GM18861 (cell line): ENCODE data around the gene CD59.
"Not testable (repeated sequence)": the region's sequence is repeated elsewhere in the genome, so short reads cannot be mapped to it uniquely, and the experiment has no call there.

Source experiments
- ATAC-seq: cut with Tn5 transposase; IDR thresholded peaks from one replicate; pipeline ENCODE4 v1.9.1; 2021; ENCODE audit not compliant: unreplicated experiment

Gene CD59

DNA sequence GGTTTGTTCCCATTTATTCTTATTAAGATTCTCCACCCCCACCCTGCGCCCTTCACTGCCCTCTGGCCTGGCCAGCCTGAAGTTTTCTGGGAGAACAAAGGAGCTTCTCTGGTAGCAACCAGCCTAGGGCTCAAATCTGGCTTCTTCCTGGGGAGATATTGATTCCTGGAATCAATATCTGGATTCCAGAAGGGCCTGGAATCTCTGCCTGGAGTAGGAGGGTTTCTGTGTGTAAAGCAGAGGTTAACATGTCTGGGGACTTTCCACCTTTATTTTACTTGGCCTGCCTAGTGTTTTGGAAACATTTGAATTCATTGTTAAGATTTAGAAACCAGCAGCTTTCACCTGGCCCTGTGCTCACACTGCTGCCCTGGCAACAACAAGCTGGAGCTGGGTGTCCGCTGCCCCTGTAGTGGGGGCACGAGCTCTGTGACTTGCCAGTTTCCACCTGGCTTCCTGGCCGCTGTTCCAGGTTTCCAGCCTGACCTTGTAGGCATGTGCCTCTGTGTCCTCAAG is 41.1 kb downstream of the CD59 start:
- ATAC-seq: no peak

DNA sequence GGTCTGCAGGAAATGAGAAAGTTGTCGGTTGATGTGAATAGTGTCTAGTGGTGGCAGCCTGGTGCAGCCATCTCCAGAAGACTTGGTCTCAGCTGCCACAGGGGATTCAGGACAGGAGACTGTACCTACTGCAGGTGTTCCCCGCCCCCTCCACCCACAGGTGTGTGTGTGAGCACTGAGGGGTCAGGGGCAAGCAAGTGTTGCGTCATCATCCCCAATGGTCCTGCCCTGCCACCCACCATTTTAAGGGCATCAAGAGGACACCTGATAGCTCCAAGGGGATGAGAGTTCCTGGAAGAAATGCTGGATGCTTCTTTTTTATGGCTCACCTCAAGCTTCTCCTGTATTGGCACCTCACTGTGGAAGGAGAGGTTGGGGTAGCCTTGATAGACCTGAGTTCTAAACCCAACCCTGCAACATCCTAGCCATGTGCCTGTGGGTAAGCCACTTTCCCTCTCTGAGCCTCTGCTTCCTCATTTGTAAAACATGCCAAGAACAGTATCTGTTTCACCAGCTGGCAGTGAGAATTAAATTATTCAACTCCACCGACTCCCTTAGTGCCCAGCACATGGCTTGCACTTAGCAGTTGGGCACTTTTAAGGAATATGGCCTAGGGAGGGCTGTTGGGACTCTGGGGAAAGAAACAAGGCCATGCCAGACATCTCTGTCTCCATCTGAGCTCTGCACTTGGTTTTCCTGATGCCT is 41.7 kb downstream of the CD59 start:
- ATAC-seq: no peak

DNA sequence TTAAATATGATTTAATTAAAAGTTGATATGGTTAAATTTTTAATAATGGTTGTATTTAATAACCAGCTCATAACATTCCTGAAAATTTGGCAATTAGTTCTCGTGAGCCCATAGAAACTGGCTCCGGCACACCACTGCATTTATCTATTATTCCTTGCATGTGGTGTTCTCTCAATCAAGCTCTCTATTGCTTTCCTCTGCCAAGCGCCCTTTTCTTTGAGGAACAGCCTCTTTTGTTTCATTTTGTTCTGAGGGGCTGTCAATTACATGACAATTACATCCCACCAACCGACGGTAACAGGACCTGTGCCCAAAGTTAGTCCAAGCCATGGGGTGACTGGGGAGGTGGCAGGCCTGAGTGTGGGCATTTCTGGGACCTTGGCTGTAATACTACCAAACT is 43.7 kb downstream of the CD59 start:
- ATAC-seq: no peak

DNA sequence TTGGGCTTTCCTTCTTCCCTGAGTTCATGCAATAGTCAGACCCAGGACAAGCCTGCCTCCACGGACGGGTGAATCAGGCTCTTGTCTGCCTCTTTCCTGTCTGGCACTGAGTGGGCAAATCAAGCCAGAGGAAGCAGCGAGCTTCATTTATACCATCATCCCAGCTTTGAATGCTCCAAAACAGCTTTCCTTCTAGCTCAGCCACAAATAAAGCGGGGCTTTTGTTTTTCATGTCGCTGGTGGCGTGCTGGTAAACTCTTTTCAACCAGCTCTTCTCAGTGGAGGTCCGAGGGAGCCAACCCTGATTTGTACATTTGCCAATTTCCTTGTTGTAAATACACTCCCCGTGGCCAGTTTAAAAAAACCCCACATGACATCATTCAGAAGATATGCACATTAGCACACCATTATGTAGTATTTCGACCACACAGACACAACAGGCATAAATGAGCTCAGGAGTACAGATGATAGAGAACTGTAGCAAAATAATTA is 44.2 kb downstream of the CD59 start:
- ATAC-seq: no peak

DNA sequence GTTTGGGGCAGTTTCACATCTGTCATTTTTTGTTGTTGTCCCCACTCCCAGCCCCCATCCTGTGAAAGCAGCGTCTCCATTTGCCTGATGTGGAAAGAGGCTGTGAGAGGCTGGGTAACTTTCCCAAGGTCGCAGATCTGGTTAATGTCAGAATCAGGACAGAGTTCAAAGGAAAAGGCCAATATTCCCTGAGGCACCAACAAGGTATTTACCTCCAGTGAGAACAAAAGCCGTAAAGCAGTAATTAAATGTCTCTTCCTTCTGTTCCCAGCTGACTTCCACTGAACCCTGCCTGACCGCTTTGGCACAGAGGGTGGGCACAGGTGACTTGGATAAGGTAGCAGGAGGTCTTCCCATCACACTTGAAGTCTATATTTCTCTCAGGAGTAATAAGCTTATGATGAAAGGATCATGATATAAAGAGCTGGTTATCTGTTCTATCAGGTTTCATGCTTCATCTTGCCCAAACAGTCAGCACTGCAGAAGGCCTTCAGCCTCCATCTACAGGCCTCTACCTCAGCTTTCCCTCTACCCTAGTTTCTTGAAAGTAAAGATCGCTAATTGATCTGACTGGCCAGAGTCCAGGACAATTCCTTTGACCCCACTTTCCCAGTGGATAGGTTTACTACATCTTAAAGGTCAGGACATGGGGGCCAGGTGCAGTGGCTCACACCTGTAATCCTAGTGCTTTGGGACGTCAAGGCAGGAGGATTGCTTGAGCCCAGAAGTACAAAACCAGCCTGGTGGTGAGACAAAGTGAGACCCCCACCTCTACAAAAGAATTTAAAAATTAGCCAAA is 45.0 kb downstream of the CD59 start:
- no peak for ATAC-seq

DNA sequence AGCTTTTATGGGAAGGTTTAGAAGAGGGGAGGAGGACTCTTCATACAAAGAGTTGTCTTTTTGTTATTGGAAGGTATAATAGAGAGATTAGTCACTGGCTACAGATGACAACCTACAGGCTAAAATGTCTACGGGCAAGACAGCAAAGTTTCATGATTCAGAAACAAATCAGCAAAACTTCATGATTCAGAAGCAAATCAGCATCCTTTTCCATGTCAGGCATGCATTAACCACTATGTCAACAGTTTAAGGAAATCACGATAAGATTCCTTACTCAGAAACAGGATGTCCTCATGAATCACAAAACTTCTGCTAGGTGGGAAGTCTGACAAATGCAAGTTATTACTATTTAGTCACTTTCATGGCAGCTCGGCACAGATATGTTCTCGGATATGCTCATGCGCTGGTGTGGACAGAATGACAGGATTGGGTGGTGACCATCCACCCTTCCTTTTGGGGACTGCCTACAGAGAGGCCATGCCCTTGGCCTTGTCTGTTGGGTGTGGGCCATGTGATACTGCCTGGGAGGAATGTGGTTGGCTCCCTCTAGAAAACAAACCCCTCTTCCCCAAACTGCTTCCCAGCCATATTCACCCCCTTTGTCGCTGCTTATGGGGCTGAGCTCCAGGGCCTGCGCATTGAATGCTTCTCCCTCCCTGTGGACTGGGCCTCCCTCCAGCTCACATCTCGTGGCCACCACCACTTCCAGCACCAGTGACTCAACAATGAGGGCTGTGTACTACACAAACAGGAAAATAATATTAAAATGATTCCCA is 45.7 kb downstream of the CD59 start:
- no peak for ATAC-seq

DNA sequence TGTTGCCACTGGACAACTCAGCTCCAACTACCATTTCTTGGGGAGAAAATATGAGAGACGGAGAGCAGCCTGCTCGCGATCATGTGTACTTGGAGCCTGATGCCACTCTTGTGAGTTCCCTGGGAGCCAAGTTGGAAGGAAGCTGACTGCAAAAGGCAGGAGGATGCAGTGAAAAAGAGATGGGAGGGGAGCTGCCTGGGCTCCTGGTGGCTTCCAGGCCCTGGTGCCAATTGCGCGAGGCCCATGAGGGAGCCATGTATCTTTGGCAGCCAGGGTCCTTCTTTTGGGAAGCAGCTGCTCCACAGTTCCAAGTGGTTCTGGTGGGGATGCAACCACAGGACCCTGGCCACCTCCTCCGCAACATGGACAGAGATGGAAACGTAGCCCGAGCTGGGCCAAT is 46.7 kb downstream of the CD59 start:
- ATAC-seq: no peak

DNA sequence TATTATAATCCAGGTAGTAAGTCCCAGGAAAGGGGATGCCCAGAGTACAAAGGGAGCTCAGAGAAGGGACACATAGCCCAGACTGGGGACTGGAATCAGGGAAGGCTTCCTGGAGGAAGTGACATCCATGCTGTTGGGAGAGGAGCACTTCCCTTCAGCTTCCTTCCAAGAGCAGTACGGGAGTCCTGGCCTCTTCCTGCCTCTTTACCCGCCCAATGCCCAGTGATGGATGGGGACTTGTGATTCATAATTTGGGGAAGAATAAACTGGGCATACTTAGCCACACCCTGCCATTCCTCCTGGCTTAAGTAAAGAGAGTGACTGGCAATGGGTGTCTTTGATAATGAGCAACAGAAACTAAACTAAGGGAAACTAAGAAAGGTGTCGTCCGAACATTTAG is 47.1 kb downstream of the CD59 start:
- no peak for ATAC-seq

DNA sequence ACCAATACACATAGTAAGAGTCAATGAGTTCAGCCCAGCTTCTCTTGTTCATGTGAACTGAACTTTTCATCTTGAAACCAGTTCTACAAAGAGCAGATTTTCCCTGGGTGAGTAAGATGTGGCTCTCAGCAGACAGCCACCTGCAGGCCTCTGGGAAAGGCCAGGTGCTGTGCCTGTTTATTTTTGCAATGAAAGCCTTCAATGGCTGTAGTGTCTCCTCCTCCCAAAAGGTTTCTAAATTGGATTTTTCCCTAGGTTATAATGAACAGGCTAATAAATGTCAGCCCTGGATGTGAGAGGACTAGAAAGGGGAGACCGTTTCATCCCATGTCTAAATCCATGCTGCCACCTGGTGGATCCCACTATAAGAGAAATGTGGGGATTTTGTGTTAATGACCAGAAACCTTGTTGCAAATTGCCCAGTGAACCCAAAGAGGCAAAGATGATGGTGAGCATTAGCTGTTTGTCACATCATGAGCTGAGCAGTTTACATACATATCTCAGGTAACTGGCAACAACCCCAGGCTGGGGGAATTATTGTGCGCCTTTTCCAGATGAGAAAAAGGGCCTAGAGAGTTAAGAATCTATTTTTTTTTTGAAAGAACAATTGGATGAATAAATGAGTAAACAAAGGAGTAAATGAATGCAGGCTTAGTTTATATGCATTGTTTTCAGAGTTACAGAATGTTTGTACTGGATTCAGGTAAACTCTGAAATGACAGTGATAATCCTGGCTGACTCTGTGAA is 48.3 kb downstream of the CD59 start:
- ATAC-seq: no peak

DNA sequence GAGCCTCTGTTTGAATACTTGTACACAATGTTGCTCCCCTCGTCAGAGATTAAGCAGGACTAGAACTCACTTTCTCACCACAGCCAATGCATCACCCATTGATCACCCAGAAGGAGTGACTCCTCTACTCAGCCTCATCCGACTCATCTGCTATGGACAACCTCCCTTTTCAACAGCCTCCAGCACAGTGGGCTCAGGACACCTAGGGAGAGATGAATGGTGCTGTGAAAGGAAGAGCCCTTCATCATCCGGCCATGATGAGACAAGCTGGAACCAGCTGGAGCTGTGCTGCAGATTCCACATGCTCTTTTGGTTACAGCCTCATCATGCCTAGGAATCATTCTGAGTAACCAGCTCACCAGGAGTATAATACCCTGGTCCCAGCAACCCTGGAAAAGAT is 51.1 kb downstream of the CD59 start:
- ATAC-seq: no peak

DNA sequence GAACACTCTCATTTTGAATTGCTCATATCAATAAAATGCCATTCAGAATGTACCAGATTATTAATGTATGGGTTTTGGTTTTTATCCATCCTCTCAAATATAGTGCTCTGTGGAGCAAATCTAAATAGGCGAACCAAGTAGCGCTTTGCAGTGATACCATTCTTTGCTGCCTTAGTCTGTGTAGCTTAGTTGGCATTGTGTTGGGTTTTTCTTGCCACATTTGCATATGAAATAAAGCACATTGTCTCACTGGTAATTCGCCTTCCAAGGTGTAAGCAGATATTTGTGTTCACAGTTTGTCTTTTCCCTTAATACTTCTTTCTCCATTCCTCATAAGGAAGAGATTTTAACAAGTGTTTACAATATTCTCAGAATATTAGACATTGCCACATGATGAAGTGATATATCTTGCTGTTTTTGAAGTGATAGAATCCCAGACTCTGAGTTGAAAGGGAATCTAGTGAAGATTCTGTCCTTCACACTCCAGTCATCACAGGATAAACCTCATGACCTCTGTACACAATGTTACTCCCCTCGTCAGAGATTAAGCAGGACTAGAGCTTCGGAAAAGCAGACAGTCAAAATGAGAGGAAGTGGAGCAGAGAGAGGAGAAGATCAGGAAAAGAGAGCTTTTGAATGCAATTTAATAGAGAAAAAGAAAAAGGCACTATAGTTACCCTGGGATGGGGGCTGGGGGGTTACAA is 52.1 kb downstream of the CD59 start:
- ATAC-seq: no peak

DNA sequence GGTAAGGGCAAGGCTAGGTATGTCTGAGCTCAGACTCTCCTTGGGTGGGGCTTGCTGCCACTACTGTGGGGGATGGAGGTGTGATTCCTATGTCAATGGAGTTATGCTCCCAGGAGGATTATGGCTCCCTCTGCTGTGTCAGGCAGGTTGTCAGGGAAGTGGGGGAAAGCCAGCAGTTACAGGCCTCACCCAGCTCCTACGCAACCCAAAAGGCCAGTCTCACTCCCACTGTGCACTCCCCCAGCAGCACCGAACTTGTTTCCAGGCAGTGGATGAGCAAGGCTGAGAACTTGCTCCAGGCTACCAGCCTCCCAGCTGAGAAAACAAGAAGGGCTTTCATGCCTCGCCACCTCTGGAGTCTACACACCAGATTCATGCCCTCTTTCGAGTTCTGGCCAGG is 53.8 kb downstream of the CD59 start:
- no peak for ATAC-seq

DNA sequence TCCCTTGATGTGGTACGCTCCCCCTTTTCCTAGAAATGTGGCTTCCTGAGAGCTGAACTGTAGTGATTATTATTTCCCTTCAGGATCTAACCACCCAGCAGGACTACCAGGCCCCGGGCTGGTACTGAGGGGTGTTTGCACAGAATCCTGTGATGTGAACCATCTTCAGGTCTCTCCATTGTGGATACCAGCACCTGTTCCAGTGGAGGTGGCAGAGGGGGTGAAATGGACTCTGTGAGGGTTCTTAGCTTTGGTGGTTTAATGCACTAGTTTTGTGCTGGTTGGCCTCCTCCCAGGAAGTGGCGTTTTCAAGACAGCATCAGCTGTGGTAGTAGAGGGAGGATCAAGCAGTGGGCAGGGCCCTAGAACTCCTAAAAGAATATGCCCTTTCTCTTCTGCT is 54.2 kb downstream of the CD59 start:
- no peak for ATAC-seq

DNA sequence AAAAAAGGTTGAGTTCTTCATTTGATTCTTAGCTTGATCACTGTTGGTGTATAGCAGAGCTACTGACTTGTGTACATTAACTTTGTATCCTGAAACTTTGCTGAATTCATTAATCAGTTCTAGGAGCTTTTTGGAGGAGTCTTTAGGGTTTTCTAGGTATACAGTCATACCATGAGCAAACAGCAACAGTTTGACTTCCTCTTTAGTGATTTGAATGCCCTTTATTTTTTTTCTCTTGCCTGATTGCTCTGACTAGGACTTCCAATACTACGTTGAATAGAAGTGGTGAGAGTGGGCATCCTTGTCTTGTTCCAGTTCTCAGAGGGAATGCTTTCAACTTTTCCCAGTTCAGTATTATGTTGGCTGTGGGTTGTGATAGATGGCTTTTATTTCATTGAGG is 57.6 kb downstream of the CD59 start:
- ATAC-seq: not testable (repeated sequence)

DNA sequence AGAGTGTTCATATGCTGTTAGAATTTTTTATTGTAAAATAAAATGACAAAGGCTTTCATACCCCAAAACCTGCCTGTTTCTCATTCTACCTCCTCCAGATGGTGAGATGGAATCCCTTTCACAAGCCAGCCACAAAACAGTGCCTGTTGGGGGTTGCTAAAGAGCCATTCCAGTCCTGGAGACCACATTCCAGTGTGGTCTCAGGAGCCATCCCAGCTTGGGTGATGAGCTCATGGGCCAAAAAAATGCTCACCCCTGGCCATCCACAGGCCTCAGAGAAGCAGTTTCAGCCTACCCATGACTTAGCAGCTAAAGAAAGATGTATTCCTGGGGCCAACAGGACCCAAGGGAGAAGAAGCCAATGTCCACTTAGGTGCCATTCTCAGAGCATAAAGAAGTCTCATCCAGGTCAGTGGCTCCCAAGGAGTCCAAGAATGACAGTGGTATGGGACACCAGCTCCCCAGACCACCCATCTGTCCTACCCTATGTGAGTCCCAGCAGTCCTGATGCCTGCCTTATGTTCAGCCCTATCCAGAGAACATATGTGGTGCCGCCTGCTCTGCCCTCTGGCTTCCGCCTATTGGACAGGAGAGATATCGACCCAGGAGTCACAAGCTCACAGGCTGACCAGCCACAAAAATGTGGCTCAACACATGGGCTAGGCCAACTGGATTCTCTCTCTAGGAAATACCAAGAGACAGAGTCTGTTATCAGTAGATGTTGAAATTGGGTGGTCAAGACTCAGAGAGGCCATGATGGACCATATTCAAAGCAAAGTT is 62.0 kb downstream of the CD59 start:
- ATAC-seq: no peak

DNA sequence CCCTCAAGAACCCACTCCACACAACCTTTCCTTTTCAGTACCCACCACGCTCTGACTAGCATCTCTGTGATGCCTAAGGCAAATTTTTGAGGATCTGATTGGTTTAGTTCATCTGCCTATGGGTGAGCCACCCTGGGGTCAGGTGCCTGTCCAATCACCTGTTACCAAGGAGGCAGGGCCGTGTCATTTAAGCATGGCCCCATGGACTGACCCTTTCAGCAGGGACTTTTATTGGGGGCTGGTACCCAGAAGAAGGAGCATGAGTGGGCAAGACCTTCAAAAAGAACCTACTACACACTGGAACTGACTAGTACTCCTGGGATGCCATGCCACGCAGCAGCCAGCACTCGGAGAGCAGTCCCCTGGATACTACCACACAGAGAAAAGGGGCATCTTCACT is 64.0 kb downstream of the CD59 start:
- no peak for ATAC-seq

DNA sequence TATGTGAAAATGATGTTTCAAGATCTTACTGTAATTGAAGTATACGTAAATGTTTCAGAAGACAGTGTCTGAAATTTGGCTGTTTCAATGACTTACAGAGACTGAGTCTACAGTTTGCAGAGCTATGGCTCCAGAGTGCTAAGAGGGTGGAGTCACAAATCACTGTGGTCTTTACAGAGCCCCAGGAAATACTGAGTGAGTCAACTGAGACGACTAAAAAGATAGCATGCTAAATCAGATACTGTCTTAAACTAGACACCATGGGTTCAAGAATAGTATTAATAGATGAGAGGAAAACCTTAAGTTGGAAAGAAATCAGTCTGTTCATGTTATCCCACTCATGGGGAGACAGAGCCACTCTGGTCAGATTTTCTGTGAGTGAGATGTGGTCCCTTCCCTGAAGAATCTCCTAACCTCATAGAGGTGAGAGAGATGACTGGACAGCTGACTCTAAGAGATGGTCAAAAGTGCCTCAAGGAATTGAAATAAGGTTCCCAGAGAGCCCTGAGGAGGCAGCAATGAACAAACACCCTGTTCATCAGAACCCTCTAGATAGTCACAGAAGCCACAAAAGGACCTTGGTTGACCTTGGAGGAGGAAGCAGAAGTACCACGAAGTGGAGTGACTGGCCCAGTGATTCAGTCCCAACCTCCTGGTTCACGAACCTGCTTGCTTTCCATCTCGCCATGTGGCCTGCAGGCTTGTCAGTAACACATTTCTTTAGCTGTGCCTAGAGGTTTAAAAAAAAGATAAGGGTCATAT is 65.8 kb downstream of the CD59 start:
- no peak for ATAC-seq

DNA sequence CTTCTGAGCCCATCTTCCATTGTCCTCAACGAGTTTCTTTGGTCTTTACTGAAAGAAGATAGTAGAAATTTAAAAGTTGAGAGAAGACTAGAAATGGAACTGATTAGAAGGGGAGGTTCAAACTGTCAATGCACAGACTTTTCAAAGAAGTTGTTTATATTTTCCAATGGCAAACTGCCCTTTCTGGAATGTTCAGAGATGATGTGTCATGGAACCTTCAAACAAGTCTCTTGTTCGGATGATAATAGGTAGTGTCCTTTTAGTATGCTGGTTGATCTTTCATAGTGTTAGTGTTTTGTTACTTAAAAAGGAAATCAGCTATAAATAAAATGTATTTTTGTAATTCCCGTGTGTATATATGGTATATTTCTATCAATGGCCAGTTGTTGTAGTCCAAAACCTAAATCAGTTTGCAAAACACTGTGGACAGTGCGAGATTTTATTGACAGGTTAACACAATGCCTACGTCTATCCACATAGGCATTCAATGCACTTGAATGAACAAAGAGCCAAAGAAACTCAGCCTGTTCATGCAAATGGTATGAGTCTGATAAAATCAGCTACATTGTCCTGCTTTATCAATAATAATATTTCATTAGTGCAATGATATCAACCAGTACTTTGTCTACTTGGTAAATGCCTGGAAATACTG is 66.5 kb downstream of the CD59 start:
- no peak for ATAC-seq
